NT2/D1 (cell line): ENCODE data around the gene HS6ST3.

Source experiments
- YY1 ChIP-seq: IDR thresholded peaks from 2 replicates; pipeline ENCODE4 v1.6.1; 2011; ENCODE audit not compliant: insufficient read length, insufficient read depth
- ZNF274 ChIP-seq: IDR thresholded peaks from 2 replicates; pipeline ENCODE4 v1.6.1; 2011; ENCODE audit warnings: mild to moderate bottlenecking, low read depth, low read length

GRCh38 chr13:96490496-96490989 is 400.6 kb downstream of the HS6ST3 start:
- TF ChIP-seq YY1 (no peak), ZNF274 (no peak)
